GM23338 (cell line): ENCODE measurements around the gene DOCK1. TPM values are rescaled to one million over a fixed set of nuclear protein-coding genes. Genes with fewer than 3 reads are reported as not detected.

Source experiments
- ATAC-seq: fragments of 200-7000 bp; cut with Tn5 transposase; 3 replicates; pipeline ENCODE4 v1.9.1; 2020
- DNase-seq: peaks from one replicate; pipeline ENCODE4 v3.0.0-alpha.2; 2015; ENCODE audit warnings: low spot score
- H2AFZ ChIP-seq: fragments of 200-600 bp; sonication (generic); 2 replicates; pipeline ENCODE4 v1.8.0; 2016; ENCODE audit warnings: antibody characterized with exemption, mild to moderate bottlenecking, moderate library complexity
- H3F3A ChIP-seq: fragments of 200-600 bp; sonication (generic); replicated peaks from 2 replicates; pipeline ENCODE4 v1.8.0; 2017; ENCODE audit warnings: antibody characterized with exemption, mixed run types, low read depth
- H3K27ac ChIP-seq: fragments of 200-600 bp; sonication (generic); 2 replicates; pipeline ENCODE4 v1.6.1; 2016; ENCODE audit warnings: low read depth
- H3K27me3 ChIP-seq: fragments of 200-600 bp; sonication (generic); 2 replicates; pipeline ENCODE4 v1.8.0; 2016; ENCODE audit warnings: mild to moderate bottlenecking, mixed run types, moderate library complexity; ENCODE audit not compliant: insufficient read depth
- H3K36me3 ChIP-seq: fragments of 200-600 bp; sonication (generic); 2 replicates; pipeline ENCODE4 v1.8.0; 2016; ENCODE audit warnings: mild to moderate bottlenecking; ENCODE audit not compliant: insufficient read depth
- H3K4me1 ChIP-seq: fragments of 200-600 bp; sonication (generic); 2 replicates; pipeline ENCODE4 v1.8.0; 2016; ENCODE audit warnings: mild to moderate bottlenecking, moderate library complexity; ENCODE audit not compliant: insufficient read depth
- H3K4me2 ChIP-seq: fragments of 200-600 bp; sonication (generic); 2 replicates; pipeline ENCODE4 v1.7.1; 2017; ENCODE audit warnings: mixed run types
- H3K4me3 ChIP-seq: fragments of 200-600 bp; sonication (generic); 2 replicates; pipeline ENCODE4 v1.6.1; 2016; ENCODE audit warnings: mixed run types
- H3K79me2 ChIP-seq: fragments of 200-600 bp; sonication (generic); replicated peaks from 2 replicates; pipeline ENCODE4 v1.8.0; 2017; ENCODE audit warnings: mild to moderate bottlenecking; ENCODE audit not compliant: insufficient read depth
- H3K9me2 ChIP-seq: fragments of 200-600 bp; sonication (generic); 2 replicates; pipeline ENCODE4 v1.8.0; 2017; ENCODE audit not compliant: insufficient read depth
- H4K20me1 ChIP-seq: fragments of 200-600 bp; sonication (generic); replicated peaks from 2 replicates; pipeline ENCODE4 v1.8.0; 2017; ENCODE audit warnings: mild to moderate bottlenecking; ENCODE audit not compliant: insufficient read depth
- H3K27ac Mint-ChIP-seq: 2 replicates; pipeline ENCODE4 v1.8.0; 2020; ENCODE audit warnings: inconsistent platforms, mild to moderate bottlenecking, moderate library complexity, mixed read lengths
- H3K27me3 Mint-ChIP-seq: 3 replicates; pipeline ENCODE4 v1.8.0; 2022; ENCODE audit warnings: low read depth, mild to moderate bottlenecking, moderate library complexity, mixed read lengths, inconsistent platforms; ENCODE audit not compliant: insufficient read depth, poor library complexity
- H3K36me3 Mint-ChIP-seq: 3 replicates; pipeline ENCODE4 v1.8.0; 2021; ENCODE audit warnings: low read depth, mild to moderate bottlenecking, inconsistent platforms, moderate library complexity, mixed read lengths
- H3K4me1 Mint-ChIP-seq: 3 replicates; pipeline ENCODE4 v1.8.0; 2020; ENCODE audit warnings: mild to moderate bottlenecking, inconsistent platforms, mixed read lengths
- H3K4me3 Mint-ChIP-seq: 3 replicates; pipeline ENCODE4 v1.8.0; 2021; ENCODE audit warnings: moderate library complexity, mild to moderate bottlenecking, inconsistent platforms, mixed read lengths
- H3K9me3 Mint-ChIP-seq: 3 replicates; pipeline ENCODE4 v1.8.0; 2020; ENCODE audit warnings: moderate library complexity, mild to moderate bottlenecking, inconsistent platforms, mixed read lengths
- CREB1 ChIP-seq: fragments of 250-450 bp; sonication (Bioruptor Pico); IDR thresholded peaks from 2 replicates; pipeline ENCODE4 v1.5.0; 2020; ENCODE audit warnings: low read depth, mild to moderate bottlenecking, moderate library complexity
- ETS1 ChIP-seq: IDR thresholded peaks from 2 replicates; pipeline ENCODE4 v1.6.1; 2016; ENCODE audit warnings: antibody characterized with exemption
- EZH2 ChIP-seq: fragments of 200-600 bp; sonication (generic); IDR thresholded peaks from one replicate; pipeline ENCODE4 v1.8.0; 2017; ENCODE audit warnings: antibody characterized with exemption, mild to moderate bottlenecking, low read depth; ENCODE audit not compliant: unreplicated experiment
- EZH2phosphoT487 ChIP-seq: fragments of 200-600 bp; sonication (generic); IDR thresholded peaks from one replicate; pipeline ENCODE4 v1.8.1; 2018; ENCODE audit warnings: antibody characterized with exemption; ENCODE audit not compliant: unreplicated experiment
- JUNB ChIP-seq: IDR thresholded peaks from one replicate; pipeline ENCODE4 v1.6.1; 2016; ENCODE audit warnings: antibody characterized with exemption; ENCODE audit not compliant: unreplicated experiment
- ZNF331 ChIP-seq: fragments of 250-450 bp; sonication (Bioruptor Pico); IDR thresholded peaks from 2 replicates; pipeline ENCODE4 v1.5.0; 2020; ENCODE audit warnings: low read depth, mild to moderate bottlenecking, moderate library complexity
- ZNF462 ChIP-seq: fragments of 250-450 bp; sonication (Bioruptor Pico); IDR thresholded peaks from 2 replicates; pipeline ENCODE4 v1.5.0; 2020; ENCODE audit warnings: mild to moderate bottlenecking, moderate library complexity
- polyA plus RNA-seq: library from polyadenylated mRNA; unstranded; fragments of >200 nt; fragmentation: Nextera tagmentation; extraction: Ambion mirVana; gene quantifications from 2 replicates; pipeline ENCODE4 v1.2.1, GENCODE V29; 2016
- total RNA-seq: library from RNA; depleted of rRNA; stranded (reverse); fragments of >200 nt; shearing (Covaris generic); gene quantifications from 2 replicates; pipeline ENCODE4 v1.2.3, GENCODE V29; 2014

The DOCK1 gene
- total and polyA plus RNA-seq, 2 experiments from 2014 or later, result 13.2 to 55.3 TPM

- no peak overlapping the region for H3K27ac Mint-ChIP-seq
- Histone ChIP-seq H3K9me2 (0 out of 2 replicates have a peak, but pooled peaks cover 6% of the 10 kb centered on the region), H3K27me3 (no peaks in the 10 kb centered on the region), H3K4me3 (no peak overlapping the region), H3F3A (no peaks in the 10 kb centered on the region), H2AFZ (no peak overlapping the region), H3K4me1 (0 out of 2 replicates have a peak, but pooled peaks cover 4% of the 10 kb centered on the region), H3K79me2 (peaks cover 97% of the 10 kb centered on the region), H3K36me3 (no peaks in the 10 kb centered on the region), H3K27ac (no peak overlapping the region), H3K4me2 (no peak overlapping the region), H4K20me1 (peaks cover 15% of the 10 kb centered on the region)
- H3K4me1 Mint-ChIP-seq, result peaks cover 30% of the 10 kb centered on the region
- no peak for TF ChIP-seq EZH2phosphoT487
- no peak for TF ChIP-seq ZNF331 (CRISPR knock-in tag)
- no peak for TF ChIP-seq CREB1
- no peak for TF ChIP-seq ETS1
- no peak for TF ChIP-seq EZH2
- no peak for TF ChIP-seq ZNF462 (CRISPR knock-in tag)
- TF ChIP-seq JUNB, result no peak
- ATAC-seq (no peak), DNase-seq (no peak)
- no peaks in the 10 kb centered on the region; the same call in 2 of the 3 replicates for H3K9me3 Mint-ChIP-seq
- H3K36me3 Mint-ChIP-seq, result peaks cover 35% of the 10 kb centered on the region
- peaks cover 9% of the 10 kb centered on the region for H3K27me3 Mint-ChIP-seq
- H3K4me3 Mint-ChIP-seq, result no peak overlapping the region
These were observed 26.3 kb downstream of the DOCK1 start for GRCh38 chr10:126931544-126931943.
